BJ (cell line): ENCODE results near the gene KLK8. TPM values are rescaled to one million over a fixed set of nuclear protein-coding genes. Genes with fewer than 3 reads are reported as not detected.

Experiments used
- CTCF ChIA-PET: fragments of 350-600 bp; formaldehyde crosslinking; extraction: SDS; loops from one replicate; lab custom pipeline; 2021; ENCODE audit warnings: antibody characterized with exemption, inconsistent platforms; lab: Yijun Ruan, JAX
- POLR2A ChIA-PET: fragments of 300-600 bp; sonication (Branson Sonifier 250); formaldehyde crosslinking; extraction: SDS; loops from one replicate; lab custom pipeline; 2021; ENCODE audit warnings: antibody characterized with exemption; lab: Charles Lee
- DNase-seq: peaks from one replicate; pipeline ENCODE4 v3.0.0-alpha.2; 2011; ENCODE audit warnings: low read depth
- H3K27me3 ChIP-seq: 2 replicates; pipeline ENCODE4 v1.6.0; 2011; ENCODE audit warnings: low read length; ENCODE audit not compliant: control insufficient read depth, insufficient read depth
- H3K36me3 ChIP-seq: 2 replicates; pipeline ENCODE4 v1.5.1; 2011; ENCODE audit warnings: low read length; ENCODE audit not compliant: control insufficient read depth, insufficient read depth
- H3K4me3 ChIP-seq: 2 replicates; pipeline ENCODE4 v1.5.1; 2011; ENCODE audit warnings: low read depth, mild to moderate bottlenecking, control low read depth, low read length
- polyA plus RNA-seq: library from polyadenylated mRNA; depleted of rRNA; stranded (reverse); fragments of >200 nt; gene quantifications from 2 replicates; pipeline ENCODE4 v1.2.3, GENCODE V29; 2011
- TF ChIP-seq, protein P1 (sequence below): IDR thresholded peaks from 2 replicates; pipeline ENCODE4 v1.5.1; 2011; ENCODE audit warnings: low read depth, mild to moderate bottlenecking, control low read depth, inconsistent platforms, low read length, moderate library complexity; ENCODE audit not compliant: insufficient read depth

The KLK8 gene
- polyA plus RNA-seq, 1 experiment, result not detected

DNA sequence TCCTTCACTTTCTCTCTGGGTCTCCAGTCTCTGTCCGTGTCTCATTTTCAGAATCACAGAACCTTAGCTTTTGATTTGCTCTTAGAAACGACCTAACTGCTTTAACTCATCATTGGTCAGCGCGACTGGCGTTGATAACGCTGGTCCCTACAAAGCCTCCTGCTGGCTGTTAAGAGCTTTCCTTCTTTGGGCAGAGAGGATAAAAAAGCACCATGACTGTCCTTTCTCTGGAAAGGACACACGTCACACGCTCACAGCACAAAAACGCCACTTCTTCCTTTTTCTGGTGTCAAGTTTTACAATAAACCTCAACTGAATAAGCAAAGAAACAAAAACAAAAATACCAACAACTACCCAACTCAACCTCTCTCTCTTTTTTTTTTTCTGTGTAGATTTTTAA lies 35.1 kb upstream of the KLK8 start:
- Histone ChIP-seq H3K27me3 (no peaks in the 10 kb centered on the region), H3K36me3 (no peaks in the 10 kb centered on the region), H3K4me3 (no peak overlapping the region)
- TF ChIP-seq, protein P1, sequence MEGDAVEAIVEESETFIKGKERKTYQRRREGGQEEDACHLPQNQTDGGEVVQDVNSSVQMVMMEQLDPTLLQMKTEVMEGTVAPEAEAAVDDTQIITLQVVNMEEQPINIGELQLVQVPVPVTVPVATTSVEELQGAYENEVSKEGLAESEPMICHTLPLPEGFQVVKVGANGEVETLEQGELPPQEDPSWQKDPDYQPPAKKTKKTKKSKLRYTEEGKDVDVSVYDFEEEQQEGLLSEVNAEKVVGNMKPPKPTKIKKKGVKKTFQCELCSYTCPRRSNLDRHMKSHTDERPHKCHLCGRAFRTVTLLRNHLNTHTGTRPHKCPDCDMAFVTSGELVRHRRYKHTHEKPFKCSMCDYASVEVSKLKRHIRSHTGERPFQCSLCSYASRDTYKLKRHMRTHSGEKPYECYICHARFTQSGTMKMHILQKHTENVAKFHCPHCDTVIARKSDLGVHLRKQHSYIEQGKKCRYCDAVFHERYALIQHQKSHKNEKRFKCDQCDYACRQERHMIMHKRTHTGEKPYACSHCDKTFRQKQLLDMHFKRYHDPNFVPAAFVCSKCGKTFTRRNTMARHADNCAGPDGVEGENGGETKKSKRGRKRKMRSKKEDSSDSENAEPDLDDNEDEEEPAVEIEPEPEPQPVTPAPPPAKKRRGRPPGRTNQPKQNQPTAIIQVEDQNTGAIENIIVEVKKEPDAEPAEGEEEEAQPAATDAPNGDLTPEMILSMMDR, result no peak
- ChIA-PET CTCF (no interaction called here), POLR2A (no interaction called here)
- no peak for DNase-seq

DNA sequence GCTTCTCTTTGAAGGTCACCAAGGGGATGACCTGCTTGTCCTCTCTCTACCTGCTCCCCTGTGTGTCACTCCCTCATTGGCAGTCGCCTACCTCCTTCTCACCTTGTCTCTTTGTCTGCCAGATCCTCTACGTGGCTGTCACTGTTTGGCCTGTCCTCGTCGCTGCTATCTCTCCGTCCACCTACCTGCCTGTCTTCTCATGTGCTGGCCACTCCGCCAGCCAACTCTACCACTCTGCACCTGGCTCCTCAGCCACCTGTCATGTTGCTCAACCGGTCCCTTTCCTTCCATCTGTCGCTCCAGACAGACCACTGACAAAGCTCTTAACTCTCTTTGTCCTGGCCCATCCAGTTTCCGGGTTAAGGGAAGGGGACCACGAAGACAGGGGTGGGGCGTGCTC lies 33.3 kb upstream of the KLK8 start, which contains the start of gene KLK12:
KLK12 (minus strand) TSS at position 299 of the 400 bp plus-strand sequence. CDS start 381 bp downstream, outside the sequence.
- TF ChIP-seq, protein P1, result no peak
- ChIA-PET POLR2A (no interaction called here), CTCF (interaction anchor here (0.9 kb wide), 1 partner anchor 14 kb away, joined by 3 read pairs; no protein-coding TSS in a partner anchor)
- DNase-seq, result no peak
- H3K27me3 ChIP-seq, result no peaks in the 10 kb centered on the region
- no peaks in the 10 kb centered on the region for H3K36me3 ChIP-seq
- H3K4me3 ChIP-seq, result no peak within 1 kb of the TSS

DNA sequence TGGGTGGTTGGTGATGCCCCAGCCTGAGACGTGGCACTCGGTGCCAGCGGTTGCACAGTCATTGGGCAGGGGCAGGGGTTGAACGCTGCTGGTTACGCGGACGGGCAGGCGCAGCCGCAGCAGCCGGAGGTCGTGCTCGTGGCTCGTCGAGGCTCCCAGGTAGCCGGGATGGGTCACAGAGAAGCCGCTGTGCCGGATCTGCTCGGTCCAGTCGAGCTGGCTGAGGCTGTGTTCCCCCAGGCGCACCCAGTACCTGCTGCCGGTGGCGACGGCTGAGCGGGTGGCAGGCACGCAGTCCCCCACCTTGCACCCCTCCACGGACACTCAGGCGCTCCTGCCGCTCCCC lies 30.4 kb upstream of the KLK8 start:
- DNase-seq, result no peak
- ChIA-PET CTCF (no interaction called here), POLR2A (no interaction called here)
- Histone ChIP-seq H3K4me3 (no peak overlapping the region), H3K27me3 (no peaks in the 10 kb centered on the region), H3K36me3 (no peaks in the 10 kb centered on the region)
- TF ChIP-seq, protein P1, result no peak

DNA sequence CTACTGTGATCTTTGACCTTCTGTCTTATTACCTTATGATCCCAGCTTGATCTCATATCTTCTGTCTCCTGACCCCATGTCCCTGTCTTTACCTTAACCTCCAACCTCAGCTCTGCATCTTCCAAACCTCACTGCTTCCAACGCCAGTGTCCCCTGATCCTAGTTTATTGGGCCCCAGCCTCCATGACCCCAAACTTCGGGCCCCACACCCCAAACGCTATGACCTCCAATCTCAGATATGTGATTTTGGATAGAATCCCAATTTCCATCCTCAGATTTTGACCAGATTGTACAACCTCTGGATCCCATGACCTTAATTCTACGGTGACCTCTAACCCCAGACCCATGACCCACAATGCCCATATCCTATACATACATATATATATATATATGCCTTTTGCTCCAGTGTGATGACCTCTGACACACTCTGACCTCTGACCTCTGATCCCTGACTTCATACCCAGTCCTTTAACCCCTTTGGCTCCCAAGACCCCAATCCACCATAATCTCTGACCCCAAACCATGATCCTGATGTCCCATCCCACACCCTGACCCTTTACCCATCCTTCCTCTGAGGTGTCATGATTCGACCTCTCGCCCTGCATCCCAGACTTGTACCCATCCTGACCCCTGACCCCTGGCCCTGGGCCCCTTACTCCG lies 29.9 kb upstream of the KLK8 start:
- no peaks in the 10 kb centered on the region for H3K27me3 ChIP-seq
- DNase-seq, result no peak
- ChIA-PET CTCF (no interaction called here), POLR2A (no interaction called here)
- no peaks in the 10 kb centered on the region for H3K36me3 ChIP-seq
- TF ChIP-seq, protein P1, result no peak
- H3K4me3 ChIP-seq, result no peak overlapping the region

DNA sequence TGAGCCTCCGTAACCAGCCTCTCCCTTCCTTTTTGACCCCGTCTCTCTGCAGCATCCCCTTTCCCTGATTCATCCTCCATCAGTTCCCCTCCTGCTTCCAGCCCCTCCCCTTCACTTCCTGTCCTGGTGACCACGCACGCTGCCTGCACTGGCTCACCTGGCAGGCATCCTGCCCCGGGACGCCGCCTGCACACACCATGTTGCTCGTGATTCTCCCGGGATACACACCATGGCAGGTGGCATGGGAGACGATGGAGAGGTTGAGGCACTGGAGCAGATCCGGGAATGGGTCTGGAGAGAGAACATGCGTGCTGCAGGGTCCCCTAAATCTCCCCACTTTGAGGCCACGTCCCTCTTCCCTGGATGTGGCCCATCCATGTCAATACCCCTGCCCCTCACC lies 29.2 kb upstream of the KLK8 start:
- H3K27me3 ChIP-seq, result no peaks in the 10 kb centered on the region
- H3K36me3 ChIP-seq, result no peaks in the 10 kb centered on the region
- H3K4me3 ChIP-seq, result no peak overlapping the region
- ChIA-PET POLR2A (no interaction called here), CTCF (no interaction called here)
- TF ChIP-seq, protein P1, result no peak
- DNase-seq, result no peak
